ENCODE measurements around the gene KIAA0513.
"Not testable (repeated sequence)": the region's sequence is repeated elsewhere in the genome, so short reads cannot be mapped to it uniquely, and the experiment has no call there.

DNA sequence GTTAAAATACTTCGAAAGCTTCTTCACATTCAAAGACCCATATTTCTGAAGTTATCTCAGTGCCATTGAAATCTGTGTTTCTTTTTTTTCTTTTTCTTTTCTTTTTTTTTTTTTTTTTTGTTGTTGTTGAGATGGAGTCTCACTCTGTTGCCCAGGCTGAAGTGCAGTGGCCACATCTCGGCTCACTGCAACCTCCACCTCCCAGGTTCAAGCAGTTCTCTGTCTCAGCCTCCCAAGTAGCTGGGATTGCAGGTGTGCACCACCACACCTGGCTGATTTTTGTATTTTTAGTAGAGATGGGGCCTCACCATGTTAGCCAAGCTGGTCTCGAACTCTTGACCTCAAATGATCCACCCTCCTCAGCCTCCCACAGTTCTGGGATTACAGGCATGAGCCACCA lies 26.7 kb downstream of the KIAA0513 start:
- not testable (repeated sequence) for TF ChIP-seq CTCF (IDR thresholded peaks at IDR 0.05; ENCODE audit: borderline replicate concordance, extremely low read depth, low read length, poor library complexity, severe bottlenecking); EZH2 (IDR thresholded peaks at IDR 0.05; ENCODE audit: borderline replicate concordance, low read depth, low read length, severe bottlenecking)

All from DND-41 (cell line).